Adrenal gland (tissue), 12 donors: ENCODE measurements around the gene ZKSCAN4. TPM values are rescaled to one million over a fixed set of nuclear protein-coding genes. Genes with fewer than 3 reads are reported as not detected.

Experiments used
- DNase-seq, 7 donors: peaks; one replicate each; pipeline ENCODE4 v3.0.0-alpha.2; 2019 to 2020
- H3K27ac ChIP-seq, 5 donors: fragments of 200-600 bp; sonication (generic) in 4 of 5; 1 replicate in 3 of 5; 2 replicates in 2 of 5; pipeline versions ENCODE4 v1.5.1 to v1.8.0; 2016 to 2020; ENCODE audit warnings: mild to moderate bottlenecking in 1 of 5
- H3K27me3 ChIP-seq: fragments of 200-600 bp; 2 replicates; pipeline ENCODE4 v1.8.0; 2021
- H3K36me3 ChIP-seq, 2 donors: fragments of 200-600 bp; replicated peaks in 1 of 2; 1 replicate in 1 of 2; 2 replicates in 1 of 2; pipeline versions ENCODE4 v1.5.1 to v1.8.0; 2018 to 2022
- H3K4me1 ChIP-seq, 2 donors: fragments of 200-600 bp; replicated peaks in 1 of 2; 1 replicate in 1 of 2; 2 replicates in 1 of 2; pipeline versions ENCODE4 v1.5.1 to v1.8.0; 2018 to 2021
- H3K4me3 ChIP-seq, 4 donors: fragments of 200-600 bp; sonication (generic) in 3 of 4; one replicate each; pipeline ENCODE4 v1.5.1; 2016 to 2018
- H3K9me3 ChIP-seq, 3 donors: fragments of 200-600 bp; sonication (generic) in 1 of 3; replicated peaks in 1 of 3; 1 replicate in 2 of 3; 2 replicates in 1 of 3; pipeline versions ENCODE4 v1.5.1 to v1.8.0; 2016 to 2021
- POLR2A ChIP-seq, 2 donors: fragments of 450-650 bp; IDR thresholded peaks; one replicate each; pipeline ENCODE4 v1.6.1; 2017; ENCODE audit warnings: antibody characterized with exemption in 2 of 2, mild to moderate bottlenecking in 2 of 2, moderate library complexity in 1 of 2
- WGBS, 4 donors: extraction: QIAGEN DNeasy Blood & Tissue Kit in 2 of 4; methylation state at CpG; one replicate each; pipeline versions ENCODE4 v1.1.5 to v1.1.7; 2013 to 2017; 5-methylcytosine and 5-hydroxymethylcytosine counted together
- intact Hi-C, 2 donors: fragments of 100-400 bp; cut with DNase I; formaldehyde crosslinking; loops; one replicate each; pipeline versions ENCODE4 v1.14.1 to v1.15.0; 2022 to 2023
- polyA plus RNA-seq, 3 donors: library from polyadenylated mRNA; stranded (reverse); fragments of 200-250 nt in 2 of 3; fragments of 350-450 nt in 1 of 3; fragmentation: Illumina TruSeq in 1 of 3; extraction: RNeasy Lipid Tissue Mini Kit (QIAGEN cat#74804) in 1 of 3; gene quantifications; one replicate each; pipeline ENCODE4 v1.2.3, GENCODE V29; 2013 to 2014
- total RNA-seq, 9 donors: library from RNA; depleted of rRNA in 4 of 9; stranded (reverse); fragments of >200 nt in 4 of 9; fragments of 120-200 nt in 1 of 9; fragmentation: NEBNext Ultra II Directional in 1 of 9; extraction: Animal tissue kit (Norgen Biotek cat#: 25700) in 1 of 9; gene quantifications; one replicate each; pipeline versions ENCODE4 v1.1.0 to v1.2.4, GENCODE V29; 2013 to 2023
- TF ChIP-seq, protein P1 (sequence below), 6 experiments: fragments of 450-650 bp in 4 of 6; fragments of 200-600 bp in 2 of 6; sonication (generic) in 1 of 6; IDR thresholded peaks; 1 replicate in 5 of 6; 2 replicates in 1 of 6; pipeline versions ENCODE4 v1.5.1 to v1.8.0; 2016 to 2021; ENCODE audit warnings: antibody characterized with exemption in 6 of 6, mild to moderate bottlenecking in 2 of 6, moderate library complexity in 1 of 6
- donor health status: healthy with polysubstance abuse.
- donor health status: Bipolar disorder and iron deficiency.
- donor health status: DM: yes; HTN: yes; CAD: no.
- donor health status: DM: no; HTN: no; CAD: no.
- donor health status: DM: no; HTN: no; CAD: no.
- donor health status: DM: yes; HTN: yes; CAD: no.

The ZKSCAN4 gene
- total and polyA plus RNA-seq, 12 donors, result 1.5 to 7.3 (median 4.3) TPM

DNA sequence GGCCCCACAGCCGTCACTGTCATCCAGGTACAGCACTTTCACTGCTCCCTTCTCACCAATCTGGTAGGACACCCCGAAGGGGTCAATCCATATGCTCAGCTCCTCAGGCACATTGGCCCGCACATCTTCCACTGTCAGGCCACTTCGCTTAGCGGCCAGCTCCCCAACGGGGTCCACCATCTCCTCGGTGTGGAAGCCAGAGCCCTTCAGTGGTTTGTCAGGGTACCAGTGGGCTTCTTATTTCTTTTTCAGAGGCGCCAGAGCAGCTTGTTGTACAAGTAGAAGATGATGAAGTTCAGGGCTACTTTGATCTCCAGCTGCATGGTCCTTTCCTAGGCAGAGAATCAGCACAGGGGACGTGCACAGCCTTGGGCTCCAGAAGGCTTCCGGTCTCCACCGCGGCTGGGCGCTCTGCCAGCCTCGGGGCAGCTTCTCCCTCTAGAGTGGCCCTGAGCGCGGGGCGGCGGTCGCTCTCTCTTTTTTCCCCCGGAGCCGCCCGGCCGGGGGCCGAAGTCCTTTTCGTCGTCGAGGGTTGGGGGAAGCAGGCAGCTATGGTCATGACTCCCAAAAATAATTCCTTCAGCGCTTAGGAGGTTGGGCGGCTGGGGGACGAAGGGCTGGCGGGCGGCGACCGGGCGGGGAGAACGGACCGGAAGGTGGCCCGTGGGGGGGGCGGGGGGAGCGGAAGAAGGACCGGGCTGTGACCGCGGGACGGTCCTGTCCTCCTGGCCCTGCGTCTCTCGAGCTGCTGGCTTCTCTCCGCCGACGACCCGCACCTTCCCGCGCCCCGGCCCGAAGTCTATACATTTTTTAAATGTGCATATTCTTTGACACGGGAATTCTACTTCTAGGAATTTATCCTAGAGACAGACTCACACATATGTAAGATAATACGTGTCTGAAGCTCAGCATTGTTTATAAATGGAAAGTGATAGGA is 33.5 kb downstream of the ZKSCAN4 start:
- peaks cover 12% of the 10 kb centered on the region for H3K27me3 ChIP-seq
- peak overlapping the region in 3 of 4 donors; percentile 60 to 87 (median 75) for H3K4me3 ChIP-seq
- no peak for TF ChIP-seq POLR2A (IDR thresholded peaks at IDR 0.05)
- TF ChIP-seq, protein P1, sequence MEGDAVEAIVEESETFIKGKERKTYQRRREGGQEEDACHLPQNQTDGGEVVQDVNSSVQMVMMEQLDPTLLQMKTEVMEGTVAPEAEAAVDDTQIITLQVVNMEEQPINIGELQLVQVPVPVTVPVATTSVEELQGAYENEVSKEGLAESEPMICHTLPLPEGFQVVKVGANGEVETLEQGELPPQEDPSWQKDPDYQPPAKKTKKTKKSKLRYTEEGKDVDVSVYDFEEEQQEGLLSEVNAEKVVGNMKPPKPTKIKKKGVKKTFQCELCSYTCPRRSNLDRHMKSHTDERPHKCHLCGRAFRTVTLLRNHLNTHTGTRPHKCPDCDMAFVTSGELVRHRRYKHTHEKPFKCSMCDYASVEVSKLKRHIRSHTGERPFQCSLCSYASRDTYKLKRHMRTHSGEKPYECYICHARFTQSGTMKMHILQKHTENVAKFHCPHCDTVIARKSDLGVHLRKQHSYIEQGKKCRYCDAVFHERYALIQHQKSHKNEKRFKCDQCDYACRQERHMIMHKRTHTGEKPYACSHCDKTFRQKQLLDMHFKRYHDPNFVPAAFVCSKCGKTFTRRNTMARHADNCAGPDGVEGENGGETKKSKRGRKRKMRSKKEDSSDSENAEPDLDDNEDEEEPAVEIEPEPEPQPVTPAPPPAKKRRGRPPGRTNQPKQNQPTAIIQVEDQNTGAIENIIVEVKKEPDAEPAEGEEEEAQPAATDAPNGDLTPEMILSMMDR (IDR thresholded peaks at IDR 0.05), result no peak
- peak; percentile 78 to 87 (median 85) for DNase-seq
- H3K36me3 ChIP-seq, result no peaks in the 10 kb centered on the region
- peaks cover 4 to 8% of the 10 kb centered on the region in 2 donors for H3K4me1 ChIP-seq
- WGBS, 4 donors, result 8 to 20% (median 8%) methylated on average over 28 to 56 of the region's 56 CpGs
- peak overlapping the region in 3 of 5 donors; percentile 63 to 88 (median 66) for H3K27ac ChIP-seq
- intact Hi-C loops, result loop anchor here in 1 of 2 donors (10.0 kb wide), 1 partner anchor 74 kb away; the partner anchor contains the start of gene ZKSCAN8
- no peaks in the 10 kb centered on the region for H3K9me3 ChIP-seq

DNA sequence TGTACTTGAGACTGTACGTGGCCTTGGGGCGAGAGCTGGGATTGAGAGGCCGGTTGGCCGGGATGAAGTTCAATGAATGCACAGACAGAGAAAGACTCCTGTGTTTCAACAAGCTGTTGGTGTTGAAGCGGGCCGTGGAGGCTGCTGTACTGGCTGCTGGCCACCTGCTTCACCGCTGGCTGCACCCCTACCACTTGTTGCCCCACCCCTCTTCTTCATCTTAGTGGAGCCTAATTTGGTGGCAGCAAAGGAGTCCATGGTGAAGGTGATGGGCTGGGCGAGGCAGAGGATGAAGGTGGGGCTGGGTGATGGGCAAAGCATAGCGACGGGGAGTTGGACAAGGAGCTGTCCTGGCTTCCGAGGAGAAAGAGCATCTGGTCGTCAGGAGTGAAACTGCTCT is 34.2 kb downstream of the ZKSCAN4 start:
- Histone ChIP-seq H3K4me3 (peak overlapping the region in 1 of 4 donors; percentile 75), H3K4me1 (peaks cover 4 to 8% of the 10 kb centered on the region in 2 donors), H3K9me3 (no peaks in the 10 kb centered on the region), H3K27ac (no peak overlapping the region), H3K27me3 (peaks cover 17% of the 10 kb centered on the region), H3K36me3 (no peaks in the 10 kb centered on the region)
- DNase-seq, result no peak
- 86 to 90% (median 86%) methylated on average over 9 to 12 of the region's 12 CpGs for WGBS, 4 donors
- TF ChIP-seq, protein P1 (IDR thresholded peaks at IDR 0.05), result no peak
- TF ChIP-seq POLR2A (IDR thresholded peaks at IDR 0.05), result no peak
- intact Hi-C loops, result loop anchor here in 1 of 2 donors (10.0 kb wide), 1 partner anchor 73 kb away; the partner anchor contains the start of gene ZKSCAN8

DNA sequence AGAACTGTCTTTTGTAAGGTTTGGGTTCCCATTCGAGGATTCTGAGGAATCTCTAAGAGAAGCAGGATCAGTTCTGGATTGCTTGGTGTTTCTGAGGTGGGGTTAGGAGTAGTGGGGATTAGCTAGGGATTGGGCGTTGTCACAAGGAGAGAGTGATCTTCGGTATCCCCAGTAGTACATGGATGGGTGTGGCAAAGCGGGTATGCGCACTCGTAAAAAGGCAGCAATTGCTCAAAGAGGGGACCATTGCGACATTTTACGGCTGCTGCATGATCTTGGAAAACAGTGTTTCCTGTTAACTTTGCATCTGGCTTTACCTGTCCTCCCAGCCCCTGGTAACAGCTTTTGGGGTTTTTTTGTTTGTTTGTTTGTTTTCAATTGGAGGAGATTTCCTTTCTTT is 36.6 kb downstream of the ZKSCAN4 start:
- TF ChIP-seq POLR2A (IDR thresholded peaks at IDR 0.05), result no peak
- TF ChIP-seq, protein P1 (IDR thresholded peaks at IDR 0.05), result no peak
- no peak overlapping the region for H3K4me3 ChIP-seq
- intact Hi-C loops, result loop anchor here in 1 of 2 donors (10.0 kb wide), 1 partner anchor 71 kb away; the partner anchor contains the start of gene ZKSCAN8
- H3K36me3 ChIP-seq, result no peaks in the 10 kb centered on the region
- H3K9me3 ChIP-seq, result no peaks in the 10 kb centered on the region
- DNase-seq, result no peak
- 31 to 59% (median 41%) methylated on average over 8 of the region's 8 CpGs for WGBS, 4 donors
- H3K27ac ChIP-seq, result no peak overlapping the region
- H3K4me1 ChIP-seq, result peaks cover 4 to 8% of the 10 kb centered on the region in 2 donors
- peaks cover 36% of the 10 kb centered on the region for H3K27me3 ChIP-seq

DNA sequence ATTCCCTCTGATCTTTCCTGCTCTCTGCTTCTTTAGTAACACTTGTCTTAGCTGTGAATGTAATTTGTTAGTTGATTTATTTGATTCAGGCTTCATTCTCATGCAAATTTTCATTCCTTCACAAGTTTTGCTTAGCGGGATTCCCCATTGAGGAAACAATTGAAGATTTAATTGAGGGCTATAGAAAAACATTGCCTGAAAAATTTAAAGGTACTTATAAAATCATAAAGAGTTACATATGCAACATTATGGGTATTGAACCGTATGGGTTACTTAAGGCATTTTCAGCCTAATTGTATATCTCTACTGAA is 38.9 kb downstream of the ZKSCAN4 start:
- TF ChIP-seq POLR2A (IDR thresholded peaks at IDR 0.05), result no peak
- TF ChIP-seq, protein P1 (IDR thresholded peaks at IDR 0.05), result no peak
- no peak overlapping the region for H3K27ac ChIP-seq
- peak overlapping the region in 1 of 4 donors; percentile 22 for H3K4me3 ChIP-seq
- WGBS, 4 donors, result 23 to 27% (median 25%) methylated on average over 2 of the region's 2 CpGs
- H3K27me3 ChIP-seq, result peaks cover 56% of the 10 kb centered on the region
- H3K4me1 ChIP-seq, result peaks cover 0 to 1% of the 10 kb centered on the region in 2 donors
- no peaks in the 10 kb centered on the region for H3K36me3 ChIP-seq
- intact Hi-C loops, result loop anchor here in 1 of 2 donors (10.0 kb wide), 1 partner anchor 68 kb away; the partner anchor contains the start of gene ZKSCAN8
- DNase-seq, result no peak
- H3K9me3 ChIP-seq, result no peaks in the 10 kb centered on the region
